Measurements from ENCODE around the gene HPS1.
A peak's percentile ranks its signal among the peaks of the same experiment; 100 is the strongest.

HPS1 gene

DNA sequence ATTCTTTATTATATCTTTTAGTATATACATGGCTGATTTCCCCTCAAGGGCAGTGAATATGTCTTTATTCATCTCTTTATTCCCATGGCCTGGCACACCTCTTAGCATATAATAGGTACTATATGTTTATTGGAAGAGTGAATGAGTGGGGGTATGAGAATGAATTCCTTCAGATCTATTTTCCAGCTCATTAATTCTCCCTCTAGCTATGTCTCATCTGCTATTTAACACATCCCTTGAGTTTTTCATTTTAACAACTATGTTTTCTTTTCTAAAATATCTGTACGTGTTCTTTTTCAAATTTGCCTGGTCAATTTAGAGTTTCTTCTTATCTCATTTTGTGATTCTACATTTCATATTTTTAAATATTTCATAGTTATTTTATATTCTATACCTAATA is 14.4 kb downstream of the HPS1 start:
- no peak for DNase-seq (ENCODE audit: low read depth)

DNA sequence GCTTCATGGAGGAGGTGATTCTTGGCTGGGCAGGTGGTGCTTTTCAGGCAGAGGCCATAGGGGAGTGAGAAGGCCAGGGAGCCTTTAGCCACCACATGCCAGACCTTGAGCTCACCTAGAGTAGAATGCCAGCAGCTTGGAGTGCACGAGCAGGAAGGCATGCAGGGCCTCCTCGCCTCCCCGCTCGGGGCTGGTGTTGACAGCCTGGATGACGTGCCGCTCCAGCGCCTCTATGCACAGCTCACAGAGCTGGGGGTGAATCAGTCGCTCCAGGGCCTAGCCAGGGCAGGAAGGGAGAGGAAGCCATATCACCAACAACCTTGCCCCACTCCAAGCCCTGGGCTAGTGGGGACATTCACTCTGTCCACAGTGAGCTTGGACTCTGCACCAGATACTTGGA is 15.7 kb downstream of the HPS1 start:
- DNase-seq (ENCODE audit: low read depth), result no peak

DNA sequence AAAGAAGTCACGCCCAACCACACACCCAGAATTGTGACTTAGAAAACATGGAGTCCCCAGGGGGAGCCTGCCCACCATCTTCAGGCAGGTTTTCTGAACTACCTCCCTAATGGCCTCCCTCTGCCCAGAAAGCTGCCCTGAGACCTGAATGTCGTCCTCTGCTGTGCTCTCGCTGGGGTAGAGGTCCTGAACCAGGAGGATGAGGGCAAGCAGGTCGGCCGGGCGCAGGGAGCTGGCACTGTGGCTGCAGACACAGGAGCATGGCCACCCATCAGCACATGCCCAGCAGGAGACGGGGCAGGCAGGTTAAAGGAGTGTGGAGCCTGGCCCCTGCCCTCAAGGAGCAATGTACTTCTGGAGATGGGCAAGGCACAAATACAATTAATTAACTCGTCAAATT is 16.3 kb downstream of the HPS1 start:
- DNase-seq (ENCODE audit: low read depth), result no peak

GRCh38 chr10:98429320-98430072 is 17.2 kb downstream of the HPS1 start:
- DNase-seq (ENCODE audit: low read depth), result no peak

- DNase-seq (ENCODE audit: low read depth), result no peak
These were observed 19.7 kb downstream of the HPS1 start for GRCh38 chr10:98427011-98427515.

GRCh38 chr10:98425511-98426352 is 21.0 kb downstream of the HPS1 start:
- no peak for DNase-seq (ENCODE audit: low read depth)

- DNase-seq (ENCODE audit: low read depth), result no peak
These were observed 22.2 kb downstream of the HPS1 start for GRCh38 chr10:98424295-98425254.

DNA sequence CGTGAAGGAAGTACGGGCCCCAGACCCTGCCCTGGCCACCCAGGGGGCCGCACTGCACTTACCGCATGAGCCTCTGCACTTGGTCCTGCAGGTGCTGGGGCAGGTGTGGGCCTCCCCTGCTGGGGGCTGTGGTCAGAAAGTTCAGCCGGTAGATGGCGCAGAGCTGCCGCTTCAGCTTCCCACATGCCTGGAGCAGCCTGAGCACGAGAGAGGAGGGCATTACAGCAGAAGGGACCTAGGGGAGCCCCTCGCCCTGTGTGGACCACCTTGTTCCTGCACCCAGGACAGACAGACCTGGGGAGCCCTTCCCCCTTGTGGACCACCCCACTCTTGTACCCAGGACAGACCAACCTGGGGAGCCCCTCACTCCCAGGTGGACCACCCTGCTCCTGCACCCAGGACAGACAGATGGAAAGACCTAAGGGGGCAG is 23.0 kb downstream of the HPS1 start:
- no peak for DNase-seq (ENCODE audit: low read depth)

- DNase-seq (ENCODE audit: low read depth), result no peak
These were observed 24.6 kb downstream of the HPS1 start for GRCh38 chr10:98422182-98422581.

DNA sequence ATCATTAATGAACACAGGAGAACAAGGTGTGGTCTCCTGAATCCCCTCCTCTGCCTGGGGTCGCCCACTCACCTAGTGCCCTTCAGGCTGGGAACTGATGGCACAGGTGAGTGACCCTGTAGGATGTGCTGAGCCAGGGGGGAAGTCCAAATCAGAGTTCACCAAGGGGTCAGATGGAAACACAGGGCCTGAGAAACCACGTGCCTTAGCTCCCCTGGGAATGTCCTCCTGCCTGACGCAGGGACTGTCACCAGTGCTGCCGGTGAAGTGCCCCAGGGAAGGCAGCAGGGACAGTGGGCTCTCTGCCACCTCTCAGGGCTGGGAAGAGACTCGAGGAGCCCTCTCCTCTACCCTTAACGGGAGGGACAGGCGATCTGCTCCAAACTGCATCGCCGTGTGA is 25.9 kb downstream of the HPS1 start:
- DNase-seq (ENCODE audit: low read depth), result no peak

GRCh38 chr10:98419469-98420261 is 27.1 kb downstream of the HPS1 start:
- no peak for DNase-seq (ENCODE audit: low read depth)

DNA sequence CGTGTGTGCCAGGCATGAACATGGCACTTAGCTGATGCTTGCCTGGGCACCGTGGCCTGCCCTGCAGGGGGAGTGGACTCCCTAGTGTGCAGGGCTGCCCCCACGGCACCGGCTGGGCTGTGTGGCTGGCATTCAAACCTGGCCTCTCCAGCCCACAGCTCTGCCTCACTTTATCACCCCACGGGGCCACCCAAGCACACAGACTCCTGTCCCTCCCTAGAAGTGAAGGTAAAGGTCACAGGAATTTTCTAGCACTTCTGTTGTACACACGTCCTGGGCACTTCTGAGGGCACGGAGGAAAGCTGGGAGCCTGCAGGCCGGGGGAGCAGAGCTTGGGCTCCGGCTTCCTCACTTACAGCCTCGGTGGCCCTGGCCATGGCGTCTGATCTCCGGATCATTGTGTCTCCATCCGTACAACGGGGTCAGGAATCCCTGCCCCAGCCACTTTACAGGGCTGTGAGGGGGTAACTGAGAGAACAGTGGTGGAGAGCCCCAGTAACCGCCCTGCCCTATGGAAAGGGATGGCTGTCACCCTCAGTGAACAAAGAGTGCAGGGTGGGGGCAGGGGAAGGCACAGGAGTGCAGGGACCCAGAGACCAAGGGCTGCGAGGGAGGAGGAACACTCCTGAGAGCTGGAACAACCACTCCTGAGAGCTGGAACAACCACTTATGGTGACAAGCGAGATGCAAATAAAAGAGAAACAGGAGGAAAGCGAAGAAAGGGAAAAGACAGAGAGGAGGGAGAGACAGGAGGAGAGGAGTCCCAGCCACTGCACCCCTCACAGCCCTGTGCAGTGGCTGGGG is 27.9 kb downstream of the HPS1 start:
- no peak for DNase-seq (ENCODE audit: low read depth)

GRCh38 chr10:98417973-98418664 is 28.6 kb downstream of the HPS1 start:
- DNase-seq (ENCODE audit: low read depth), result no peak

DNA sequence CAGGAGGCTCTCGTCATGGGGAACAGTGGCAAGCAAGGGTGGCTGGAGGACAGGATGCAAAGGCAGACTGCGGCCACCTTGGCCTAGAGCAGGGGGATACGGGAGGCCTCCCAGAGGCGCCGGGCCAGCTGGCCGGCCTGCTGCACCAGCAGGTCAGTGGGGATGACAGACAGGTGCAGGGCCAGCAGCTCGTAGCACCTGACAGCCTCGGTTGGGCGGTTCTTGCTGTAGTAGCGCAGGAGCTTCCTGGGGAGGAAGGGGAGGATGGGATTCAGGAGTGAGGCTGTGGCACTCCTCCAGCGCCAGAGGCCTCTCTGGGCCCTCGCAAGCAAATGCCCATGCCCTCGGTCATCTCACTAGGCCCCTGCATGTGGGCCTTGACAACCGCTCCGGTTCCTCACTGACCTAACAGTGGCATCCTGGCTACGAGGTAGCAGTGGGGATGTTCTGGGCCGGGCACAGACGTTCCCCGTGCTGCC is 29.2 kb downstream of the HPS1 start:
- DNase-seq (ENCODE audit: low read depth), result no peak

GRCh38 chr10:98416606-98417388 is 29.9 kb downstream of the HPS1 start:
- DNase-seq (ENCODE audit: low read depth), result no peak

- DNase-seq (ENCODE audit: low read depth), result no peak
These were observed 31.0 kb downstream of the HPS1 start for GRCh38 chr10:98415731-98416119.

GRCh38 chr10:98414932-98415730 is 31.6 kb downstream of the HPS1 start, which contains the start of gene PYROXD2:
PYROXD2 (minus strand) TSS chr10:98415182; CDS start chr10:98415135, 47 bp downstream.
- DNase-seq (ENCODE audit: low read depth), result peak; percentile 41

- no peak for DNase-seq (ENCODE audit: low read depth)
These were observed 32.2 kb downstream of the HPS1 start for GRCh38 chr10:98414578-98414931.

All from HS-27A (cell line).